ENCODE data around the gene NPDC1.

NPDC1 gene

GRCh38 chr9:137087409-137087925 is 41.5 kb upstream of the NPDC1 start:
- TF ChIP-seq TCF4 (CRISPR knock-in tag; IDR thresholded peaks at IDR 0.05; ENCODE audit: borderline replicate concordance) (no peak), CSRNP3 (CRISPR knock-in tag; IDR thresholded peaks at IDR 0.05) (no peak), ZNF70 (CRISPR knock-in tag; IDR thresholded peaks at IDR 0.05) (no peak), POU6F1 (CRISPR knock-in tag; IDR thresholded peaks at IDR 0.05; ENCODE audit: borderline replicate concordance, low read depth) (no peak), BACH2 (CRISPR knock-in tag; IDR thresholded peaks at IDR 0.05; ENCODE audit: borderline replicate concordance) (no peak), ISL1 (CRISPR knock-in tag; IDR thresholded peaks at IDR 0.05) (no peak), ESRRG (CRISPR knock-in tag; IDR thresholded peaks at IDR 0.05) (no peak), SNAI2 (CRISPR knock-in tag; IDR thresholded peaks at IDR 0.05) (no peak)
- TF ChIP-seq, protein P1, sequence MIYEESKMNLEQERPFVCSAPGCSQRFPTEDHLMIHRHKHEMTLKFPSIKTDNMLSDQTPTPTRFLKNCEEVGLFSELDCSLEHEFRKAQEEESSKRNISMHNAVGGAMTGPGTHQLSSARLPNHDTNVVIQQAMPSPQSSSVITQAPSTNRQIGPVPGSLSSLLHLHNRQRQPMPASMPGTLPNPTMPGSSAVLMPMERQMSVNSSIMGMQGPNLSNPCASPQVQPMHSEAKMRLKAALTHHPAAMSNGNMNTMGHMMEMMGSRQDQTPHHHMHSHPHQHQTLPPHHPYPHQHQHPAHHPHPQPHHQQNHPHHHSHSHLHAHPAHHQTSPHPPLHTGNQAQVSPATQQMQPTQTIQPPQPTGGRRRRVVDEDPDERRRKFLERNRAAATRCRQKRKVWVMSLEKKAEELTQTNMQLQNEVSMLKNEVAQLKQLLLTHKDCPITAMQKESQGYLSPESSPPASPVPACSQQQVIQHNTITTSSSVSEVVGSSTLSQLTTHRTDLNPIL (CRISPR knock-in tag; IDR thresholded peaks at IDR 0.05; ENCODE audit: low read depth): no peak
- no peak for ATAC-seq

- TF ChIP-seq GLIS3 (CRISPR knock-in tag; IDR thresholded peaks at IDR 0.05) (no peak), SNAI2 (CRISPR knock-in tag; IDR thresholded peaks at IDR 0.05) (no peak), ZNF565 (CRISPR knock-in tag; conservative IDR thresholded peaks at IDR 0.05; ENCODE audit: low read depth) (peak; percentile 96)
- ATAC-seq: peak; percentile 86
Observed at GRCh38 chr9:137086531-137087408, 40.8 kb upstream of the NPDC1 start, which contains the start of gene MAN1B1. Gene MAN1B1 (plus strand): TSS chr9:137086985. CDS start chr9:137087000, 15 bp downstream.

DNA sequence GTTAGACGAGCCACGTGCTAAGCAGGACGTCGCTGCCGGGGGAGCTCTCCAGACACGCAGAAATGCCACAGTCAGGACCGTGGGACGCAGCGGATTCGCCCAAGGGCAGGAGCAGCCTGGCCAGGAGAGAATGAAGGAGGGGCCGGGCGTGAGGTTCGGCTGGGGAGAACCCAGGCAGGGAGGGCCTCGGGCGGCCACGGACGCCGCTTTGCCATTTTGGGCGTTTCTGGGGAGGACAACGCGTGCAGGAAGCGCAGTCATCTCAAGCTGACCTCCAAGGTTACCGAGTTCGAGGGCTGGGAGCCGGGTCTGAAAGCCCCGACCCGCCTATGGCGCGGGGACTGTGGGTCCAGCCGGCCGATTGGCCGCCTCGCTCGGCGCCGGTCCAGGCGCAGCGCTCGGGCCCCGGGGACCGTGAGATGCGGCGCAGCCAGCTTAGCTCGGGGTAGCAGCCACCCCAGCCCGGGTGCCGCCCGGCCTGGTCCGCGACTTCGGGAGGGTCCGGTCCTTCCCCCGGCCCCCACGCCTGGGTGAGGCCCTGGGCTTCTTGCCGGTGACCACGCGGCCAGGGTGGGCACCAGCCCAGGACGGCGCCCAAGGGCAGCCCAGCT is 40.0 kb upstream of the NPDC1 start:
- ATAC-seq: peak; percentile 21
- TF ChIP-seq ZNF70 (CRISPR knock-in tag; IDR thresholded peaks at IDR 0.05) (no peak), ISL1 (CRISPR knock-in tag; IDR thresholded peaks at IDR 0.05) (no peak), ZNF8 (CRISPR knock-in tag; IDR thresholded peaks at IDR 0.05) (no peak), TSHZ2 (CRISPR knock-in tag; IDR thresholded peaks at IDR 0.05) (no peak), TOX (CRISPR knock-in tag; IDR thresholded peaks at IDR 0.05; ENCODE audit: borderline replicate concordance) (no peak), RARB (CRISPR knock-in tag; IDR thresholded peaks at IDR 0.05) (no peak), ARNTL (CRISPR knock-in tag; IDR thresholded peaks at IDR 0.05; ENCODE audit: borderline replicate concordance, low read depth) (no peak), PPARA (CRISPR knock-in tag; IDR thresholded peaks at IDR 0.05; ENCODE audit: borderline replicate concordance) (no peak)
- TF ChIP-seq, protein P1 (CRISPR knock-in tag; IDR thresholded peaks at IDR 0.05; ENCODE audit: low read depth): no peak

DNA sequence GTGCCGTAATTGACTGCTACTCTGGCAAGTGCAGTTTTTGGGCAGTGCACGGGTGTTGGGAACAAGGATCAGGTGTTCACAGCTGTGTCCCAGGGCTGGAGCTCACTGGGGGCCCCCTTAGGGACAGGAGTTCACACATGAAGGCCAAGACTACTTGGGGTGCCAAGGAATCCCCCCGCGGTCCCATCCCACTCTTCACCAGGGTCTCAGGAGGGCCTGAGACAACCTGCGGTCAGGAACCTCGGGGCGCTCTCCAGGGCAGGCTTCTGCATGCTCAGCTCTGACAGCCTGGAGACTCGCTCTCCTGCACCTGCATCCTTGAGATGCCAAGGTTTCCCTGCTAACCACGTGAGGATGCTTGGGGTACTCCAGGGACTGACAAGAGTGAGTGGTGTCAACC is 38.5 kb upstream of the NPDC1 start:
- TF ChIP-seq SNAI2 (CRISPR knock-in tag; IDR thresholded peaks at IDR 0.05): no peak
- TF ChIP-seq ISL1 (CRISPR knock-in tag; IDR thresholded peaks at IDR 0.05): no peak
- TF ChIP-seq ARNTL (CRISPR knock-in tag; IDR thresholded peaks at IDR 0.05; ENCODE audit: borderline replicate concordance, low read depth): no peak
- TF ChIP-seq TOX (CRISPR knock-in tag; IDR thresholded peaks at IDR 0.05; ENCODE audit: borderline replicate concordance): no peak
- no peak for TF ChIP-seq ZNF8 (CRISPR knock-in tag; IDR thresholded peaks at IDR 0.05)
- no peak for TF ChIP-seq BACH2 (CRISPR knock-in tag; IDR thresholded peaks at IDR 0.05; ENCODE audit: borderline replicate concordance)
- TF ChIP-seq GLIS3 (CRISPR knock-in tag; IDR thresholded peaks at IDR 0.05): no peak
- TF ChIP-seq, protein P1 (CRISPR knock-in tag; IDR thresholded peaks at IDR 0.05; ENCODE audit: low read depth): no peak
- ATAC-seq: no peak

All from SK-N-SH treated with all-trans-retinoic acid at 6 μM for 48 hours (cell line).